HFF-Myc (cell line): Measurements from ENCODE around the gene CUEDC1.

ENCODE experiments used
- DNase-seq: peaks from one replicate; pipeline ENCODE4 v3.0.0-alpha.2; 2011; ENCODE audit warnings: low read depth; ENCODE audit errors: extremely low read depth
- H3K4me3 ChIP-seq: replicated peaks from 2 replicates; pipeline ENCODE4 v1.5.1; 2011; ENCODE audit warnings: low read depth, mild to moderate bottlenecking, control low read depth, low read length
- TF ChIP-seq, protein P1 (sequence below): IDR thresholded peaks from 2 replicates; pipeline ENCODE4 v1.5.1; 2012; ENCODE audit warnings: mild to moderate bottlenecking, low read depth, low read length, control low read depth; ENCODE audit errors: missing control alignments

The CUEDC1 gene

DNA sequence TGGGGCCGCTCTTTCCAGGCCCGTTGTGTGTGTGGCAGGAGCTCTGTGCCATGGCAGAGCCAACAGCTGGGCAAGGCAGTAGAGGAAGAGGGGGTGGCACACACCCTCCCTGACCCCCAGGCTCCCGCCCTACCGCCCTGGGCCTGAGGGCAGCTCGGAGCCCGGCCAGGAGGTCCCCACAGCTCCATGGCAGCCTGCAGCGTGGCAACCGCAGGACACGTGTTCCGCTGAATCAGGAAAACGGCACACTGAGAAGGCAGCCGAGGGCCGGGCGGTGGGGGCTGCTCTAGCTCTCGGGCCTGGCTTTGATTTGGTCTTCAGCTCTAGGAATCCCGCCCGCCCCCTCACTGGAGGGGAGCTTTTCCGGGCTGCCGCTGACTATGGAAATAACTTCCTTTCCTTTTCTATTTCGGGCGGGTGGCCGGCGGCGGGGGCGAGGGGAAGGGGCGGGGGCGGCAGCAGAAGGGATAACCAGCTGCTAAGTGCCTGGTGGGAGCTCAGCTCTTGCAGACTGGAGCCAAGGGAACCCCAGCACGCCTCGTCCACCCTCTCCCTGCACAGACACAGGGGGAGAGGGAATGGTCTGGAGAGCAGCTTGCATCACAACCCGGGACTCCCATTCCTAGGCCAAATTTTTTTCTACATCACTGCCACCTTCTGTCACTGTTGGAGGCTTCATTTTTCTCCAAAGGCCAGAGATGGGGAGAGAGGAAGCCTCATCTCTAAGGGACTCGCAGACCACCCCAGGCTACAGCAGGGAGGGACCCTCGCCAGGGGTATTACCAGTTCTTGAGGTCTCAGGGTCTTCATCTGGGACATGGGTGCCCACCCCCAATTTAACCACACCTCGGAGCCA lies 80.5 kb downstream of the CUEDC1 start:
- 0 out of 2 replicates have a peak overlapping the region, but pooled peaks have one; percentile 26 for H3K4me3 ChIP-seq
- TF ChIP-seq, protein P1, sequence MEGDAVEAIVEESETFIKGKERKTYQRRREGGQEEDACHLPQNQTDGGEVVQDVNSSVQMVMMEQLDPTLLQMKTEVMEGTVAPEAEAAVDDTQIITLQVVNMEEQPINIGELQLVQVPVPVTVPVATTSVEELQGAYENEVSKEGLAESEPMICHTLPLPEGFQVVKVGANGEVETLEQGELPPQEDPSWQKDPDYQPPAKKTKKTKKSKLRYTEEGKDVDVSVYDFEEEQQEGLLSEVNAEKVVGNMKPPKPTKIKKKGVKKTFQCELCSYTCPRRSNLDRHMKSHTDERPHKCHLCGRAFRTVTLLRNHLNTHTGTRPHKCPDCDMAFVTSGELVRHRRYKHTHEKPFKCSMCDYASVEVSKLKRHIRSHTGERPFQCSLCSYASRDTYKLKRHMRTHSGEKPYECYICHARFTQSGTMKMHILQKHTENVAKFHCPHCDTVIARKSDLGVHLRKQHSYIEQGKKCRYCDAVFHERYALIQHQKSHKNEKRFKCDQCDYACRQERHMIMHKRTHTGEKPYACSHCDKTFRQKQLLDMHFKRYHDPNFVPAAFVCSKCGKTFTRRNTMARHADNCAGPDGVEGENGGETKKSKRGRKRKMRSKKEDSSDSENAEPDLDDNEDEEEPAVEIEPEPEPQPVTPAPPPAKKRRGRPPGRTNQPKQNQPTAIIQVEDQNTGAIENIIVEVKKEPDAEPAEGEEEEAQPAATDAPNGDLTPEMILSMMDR, result no peak

DNA sequence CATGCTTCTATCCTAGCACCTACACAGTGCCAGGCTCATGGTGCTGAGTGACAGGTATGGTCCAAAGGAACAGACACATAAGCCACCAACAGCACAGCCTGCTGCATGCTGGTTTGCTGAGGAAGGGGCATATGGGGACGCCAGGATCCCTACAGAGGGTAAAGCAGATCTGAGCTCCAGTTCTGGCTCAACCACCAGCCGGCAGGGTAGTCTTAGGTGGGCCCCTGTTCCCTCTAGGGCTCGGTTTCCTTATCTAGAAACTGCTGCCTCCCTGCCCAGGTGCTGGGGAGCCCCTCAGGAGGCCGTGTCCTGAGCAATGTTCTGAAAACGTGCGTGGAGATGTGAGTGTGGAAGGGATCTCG lies 81.2 kb downstream of the CUEDC1 start:
- no peak overlapping the region for H3K4me3 ChIP-seq
- no peak for DNase-seq
- TF ChIP-seq, protein P1, result no peak

More for the DNA sequence above, 80.5 kb downstream of the CUEDC1 start:
- peak; percentile 86 for DNase-seq

DNA sequence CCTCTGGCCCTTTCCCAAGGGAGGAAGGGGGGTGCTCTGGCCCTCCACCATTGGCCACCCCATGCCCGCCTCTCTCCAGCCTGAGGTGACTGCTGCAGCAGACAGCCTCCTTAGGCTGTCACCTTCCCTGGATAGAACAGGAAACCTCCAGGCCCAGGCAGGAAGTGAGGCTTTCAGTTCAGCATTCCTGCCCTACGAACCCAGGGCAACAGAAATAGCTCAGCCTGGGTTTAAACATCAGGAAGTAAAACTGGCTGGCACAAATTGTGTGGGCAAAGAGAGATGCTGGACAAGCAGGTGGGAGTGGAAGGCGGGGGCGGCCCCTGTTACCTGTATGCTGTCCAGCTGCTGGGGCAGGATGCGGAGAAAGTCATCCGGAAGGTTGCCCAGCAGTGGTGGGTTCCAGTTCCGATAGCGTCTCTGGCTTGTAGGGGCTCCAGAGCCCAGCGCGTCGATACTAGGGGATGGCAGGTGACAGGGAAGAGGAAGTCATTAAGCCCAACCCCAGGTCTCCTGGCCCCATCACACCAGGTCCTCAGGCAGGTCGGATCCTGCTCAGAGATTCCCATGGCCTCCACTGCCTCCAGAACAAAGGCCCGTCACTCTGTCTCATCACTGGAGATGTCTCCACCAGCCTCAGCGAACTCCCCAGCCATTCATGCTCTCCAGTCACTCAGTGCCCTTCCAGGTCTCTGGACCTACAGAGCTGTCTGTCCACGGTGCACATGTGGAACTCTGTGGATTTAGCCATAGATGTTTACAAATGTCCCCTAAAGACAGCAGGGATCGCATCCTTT lies 81.8 kb downstream of the CUEDC1 start:
- TF ChIP-seq, protein P1, result no peak
- no peak for DNase-seq
- H3K4me3 ChIP-seq, result no peak overlapping the region

DNA sequence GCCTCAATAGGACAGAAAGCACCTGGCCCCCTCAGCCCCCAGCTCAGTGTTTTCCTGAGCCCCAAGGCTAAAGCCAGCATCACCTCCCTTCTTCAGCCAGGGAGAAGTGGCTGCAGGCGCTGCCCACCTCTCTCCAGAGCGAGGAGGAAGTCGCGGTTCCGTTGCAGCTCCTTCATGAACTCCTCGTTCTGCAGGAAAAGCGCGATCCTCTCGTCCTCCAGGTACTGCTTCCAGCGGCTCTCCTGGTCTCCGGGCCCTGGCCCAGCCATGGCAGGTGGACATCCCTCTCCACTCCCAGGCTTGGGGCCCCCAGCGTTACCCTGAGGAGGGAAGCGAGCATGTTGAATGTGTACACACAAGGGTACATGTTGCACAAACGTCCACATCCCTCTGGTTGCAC lies 82.7 kb downstream of the CUEDC1 start:
- H3K4me3 ChIP-seq, result no peak overlapping the region
- DNase-seq, result no peak
- TF ChIP-seq, protein P1, result no peak

DNA sequence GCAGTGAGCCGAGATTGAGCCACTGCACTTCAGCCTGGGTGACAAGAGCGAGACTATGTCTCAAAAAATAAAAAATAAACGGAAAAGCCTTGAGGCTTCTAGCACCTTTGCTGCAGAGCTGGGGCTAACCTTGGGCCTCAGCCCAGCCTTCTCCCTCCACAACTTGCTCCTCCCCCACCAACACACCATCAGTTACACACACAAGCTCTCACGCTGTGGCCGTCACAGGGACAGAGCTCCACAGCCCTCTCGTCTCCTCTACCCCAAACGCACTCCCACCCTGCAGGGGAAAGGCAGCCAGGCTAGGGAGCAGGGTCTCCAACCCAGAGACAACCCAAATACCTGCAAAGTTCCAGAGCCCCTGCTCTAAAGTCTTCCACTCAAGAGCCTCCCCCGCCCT lies 83.3 kb downstream of the CUEDC1 start:
- TF ChIP-seq, protein P1, result no peak
- no peak overlapping the region for H3K4me3 ChIP-seq
- DNase-seq, result no peak

DNA sequence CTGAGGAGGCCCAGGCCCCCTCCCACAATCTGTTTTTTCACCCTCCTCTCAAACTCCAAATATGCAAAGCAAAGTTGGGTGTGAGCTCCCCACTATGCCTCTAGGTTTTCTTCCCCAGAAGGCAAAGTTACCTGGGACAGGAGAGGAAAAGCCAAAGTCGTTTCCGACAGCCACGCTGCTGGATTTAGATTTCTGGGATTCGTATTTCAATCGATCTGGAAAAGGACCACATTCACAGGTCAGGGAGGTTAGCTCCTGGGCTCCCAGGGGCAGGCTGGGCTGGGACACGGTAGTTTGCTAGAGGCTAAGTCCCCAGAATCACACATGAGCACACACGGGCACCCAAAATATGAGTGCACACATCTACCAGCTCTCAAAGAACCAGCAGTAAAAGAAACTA lies 84.1 kb downstream of the CUEDC1 start:
- TF ChIP-seq, protein P1, result no peak
- H3K4me3 ChIP-seq, result no peak overlapping the region
- no peak for DNase-seq
